HepG2 (cell line): ENCODE data around the gene CAB39. TPM values are rescaled to one million over a fixed set of nuclear protein-coding genes. Genes with fewer than 3 reads are reported as not detected.

Experiments
- ATAC-seq: fragments of 200-7000 bp; cut with Tn5 transposase; 3 replicates; pipeline ENCODE4 v1.9.1; 2020; ENCODE audit warnings: mild to moderate bottlenecking, moderate library complexity
- BruUV-seq: library from RNA; stranded (reverse); fragments of 400-500 nt; replicated peaks from 2 replicates; lab custom pipeline; 2021; lab: Mats Ljungman, UMichigan
- CTCF ChIA-PET: fragments of 300-600 bp; formaldehyde crosslinking; extraction: SDS; loops from one replicate; lab custom pipeline; 2021; ENCODE audit warnings: low total read pairs, inconsistent platforms, low intra/inter-chr PET ratio; lab: Yijun Ruan, JAX
- POLR2A ChIA-PET: fragments of 350-600 bp; sonication (Branson Sonifier 250); formaldehyde crosslinking; loops from one replicate; lab custom pipeline; 2020; ENCODE audit warnings: antibody characterized with exemption, inconsistent platforms; lab: Yijun Ruan, JAX
- DNase-seq: peaks from one replicate; pipeline ENCODE4 v3.0.0-alpha.2; 2015; ENCODE audit warnings: low spot score
- FAIRE-seq: peaks from 3 replicates; lab custom pipeline; 2011; peaks lifted over from hg19 to GRCh38; lab: Jason Lieb, UNC
- H2AFZ ChIP-seq: one replicate; pipeline ENCODE4 v1.6.1; 2011; ENCODE audit warnings: low read length, inconsistent platforms
- H3K27ac ChIP-seq: fragments of 300-600 bp; 3 replicates; pipeline ENCODE4 v1.8.0; 2011; ENCODE audit warnings: mixed run types, mild to moderate bottlenecking, mixed read lengths, low read length, inconsistent platforms; ENCODE audit not compliant: insufficient read depth; ENCODE audit errors: extremely low read length
- H3K27me3 ChIP-seq, 2 experiments: fragments of 200-600 bp in 1 of 2; 2 replicates in 1 of 2; 3 replicates in 1 of 2; pipeline versions ENCODE4 v1.6.0 to v1.8.0; 2011; ENCODE audit warnings: low read length in 2 of 2, mild to moderate bottlenecking in 2 of 2, moderate library complexity in 2 of 2, inconsistent platforms in 1 of 2; ENCODE audit not compliant: insufficient read depth in 2 of 2, control insufficient read depth in 1 of 2
- H3K36me3 ChIP-seq, 2 experiments: fragments of 200-600 bp in 1 of 2; replicated peaks in 1 of 2; 2 replicates in 1 of 2; 3 replicates in 1 of 2; pipeline versions ENCODE4 v1.5.1 to v1.8.0; 2011; ENCODE audit warnings: low read length in 2 of 2, inconsistent platforms in 1 of 2; ENCODE audit not compliant: insufficient read depth in 2 of 2, control insufficient read depth in 1 of 2
- H3K4me1 ChIP-seq: 2 replicates; pipeline ENCODE4 v1.5.1; 2012; ENCODE audit warnings: low read length, inconsistent platforms; ENCODE audit not compliant: insufficient read depth
- H3K4me2 ChIP-seq: 2 replicates; pipeline ENCODE4 v1.6.0; 2011; ENCODE audit warnings: low read depth, low read length, inconsistent platforms
- H3K4me3 ChIP-seq, 3 experiments: fragments of 200-600 bp in 1 of 3; sonication (generic), shearing (Covaris generic) in 1 of 3; replicated peaks in 1 of 3; 2 replicates each; pipeline ENCODE4 v1.5.1; 2011 to 2016; ENCODE audit warnings: low read length in 3 of 3, inconsistent platforms in 2 of 3, low read depth in 2 of 3, mild to moderate bottlenecking in 2 of 3, control low read depth in 1 of 3, mixed read lengths in 1 of 3; ENCODE audit not compliant: insufficient read depth in 1 of 3
- H3K79me2 ChIP-seq: one replicate; pipeline ENCODE4 v1.6.1; 2011; ENCODE audit warnings: low read length, inconsistent platforms; ENCODE audit not compliant: insufficient read depth
- H3K9ac ChIP-seq: 2 replicates; pipeline ENCODE4 v1.6.0; 2011; ENCODE audit warnings: mild to moderate bottlenecking, low read depth, low read length, inconsistent platforms; ENCODE audit not compliant: insufficient read depth
- H3K9me3 ChIP-seq: 2 replicates; pipeline ENCODE4 v1.5.1; 2012; ENCODE audit warnings: mild to moderate bottlenecking, low read length
- H4K20me1 ChIP-seq: 2 replicates; pipeline ENCODE4 v1.6.0; 2011; ENCODE audit warnings: inconsistent platforms, mild to moderate bottlenecking, low read length, moderate library complexity; ENCODE audit not compliant: insufficient read depth
- AGO2 ChIP-seq: fragments of 200-400 bp; formaldehyde crosslinking; optimal IDR thresholded peaks from 2 replicates; pipeline ENCODE3; 2017; ENCODE audit warnings: mild to moderate bottlenecking, low read depth, low read length, moderate library complexity
- CCAR2 ChIP-seq: fragments of 200-400 bp; formaldehyde crosslinking; optimal IDR thresholded peaks from 2 replicates; pipeline ENCODE3; 2018; ENCODE audit warnings: low read depth, mild to moderate bottlenecking, low read length, moderate library complexity
- CREB1 ChIP-seq, 2 experiments: fragments of 450-650 bp in 1 of 2; IDR thresholded peaks; 2 replicates each; pipeline ENCODE4 v1.6.1; 2016 to 2017; ENCODE audit warnings: control low read depth in 1 of 2, mild to moderate bottlenecking in 1 of 2, missing compliant biosample characterization in 1 of 2, missing genetic modification characterization in 1 of 2
- PHF5A ChIP-seq: IDR thresholded peaks from one replicate; pipeline ENCODE4 v1.6.1; 2018; ENCODE audit warnings: low read depth, missing genetic modification reagents; ENCODE audit not compliant: unreplicated experiment
- SMAD1 ChIP-seq: sonication (generic); formaldehyde crosslinking; IDR thresholded peaks from 2 replicates; pipeline ENCODE4 v1.4.0; 2020; ENCODE audit warnings: missing genetic modification reagents, low read depth, mild to moderate bottlenecking, borderline replicate concordance
- SOX13 ChIP-seq, 3 experiments: fragments of 450-650 bp in 1 of 3; sonication (generic) in 1 of 3; formaldehyde crosslinking in 1 of 3; IDR thresholded peaks in 2 of 3; conservative IDR thresholded peaks in 1 of 3; 2 replicates each; pipeline versions ENCODE4 v1.5.0 to v1.6.1; 2016 to 2020; ENCODE audit warnings: antibody characterized with exemption in 1 of 3, mild to moderate bottlenecking in 1 of 3, missing compliant biosample characterization in 1 of 3, missing genetic modification reagents in 1 of 3, moderate library complexity in 1 of 3
- SP5 ChIP-seq: IDR thresholded peaks from 2 replicates; pipeline ENCODE4 v1.6.1; 2016; ENCODE audit warnings: low read depth, borderline replicate concordance
- STAT5B ChIP-seq: sonication (generic); formaldehyde crosslinking; IDR thresholded peaks from 2 replicates; pipeline ENCODE4 v1.4.0; 2020; ENCODE audit warnings: missing genetic modification reagents
- ZNF275 ChIP-seq: sonication (generic); formaldehyde crosslinking; IDR thresholded peaks from 2 replicates; pipeline ENCODE4 v1.8.0; 2022; ENCODE audit warnings: missing genetic modification reagents, mild to moderate bottlenecking, inconsistent platforms, borderline replicate concordance
- ZNF564 ChIP-seq: sonication (generic); formaldehyde crosslinking; IDR thresholded peaks from 2 replicates; pipeline ENCODE4 v1.8.1; 2023; ENCODE audit warnings: mild to moderate bottlenecking, missing genetic modification reagents
- WGBS: methylation state at CpG from one replicate; pipeline ENCODE4 v1.1.6; 2017; ENCODE audit warnings: low lambda C conversion rate; 5-methylcytosine and 5-hydroxymethylcytosine counted together
- in situ Hi-C: cut with HindIII; loops from 2 replicates; pipeline ENCODE4 v1.10.0; 2017; ENCODE audit warnings: low pct_unique_long_range_greater_than_20kb; ENCODE audit not compliant: extremely low pct_ligation_motif_present
- intact Hi-C: fragments of 100-400 bp; cut with micrococcal nuclease; formaldehyde crosslinking; loops from one replicate; pipeline ENCODE4 v1.10.0; 2022; ENCODE audit not compliant: unreplicated experiment
- polyA plus RNA-seq, 8 experiments: library from polyadenylated mRNA; depleted of rRNA in 3 of 8; stranded (reverse) in 7 of 8; unstranded in 1 of 8; fragments of >200 nt; fragmentation: Illumina TruSeq in 4 of 8; extraction: Trizol in 4 of 8; gene quantifications; 2 replicates each; pipeline versions ENCODE4 v1.2.1 to v1.2.3, GENCODE V29; 2011 to 2016; ENCODE audit warnings: low read depth in 4 of 8, missing spikeins in 1 of 8, mixed read lengths in 1 of 8; ENCODE audit not compliant: insufficient read depth in 1 of 8
- total RNA-seq, 5 experiments: library from RNA; depleted of rRNA; stranded (reverse); fragments of >200 nt; fragmentation: Illumina TruSeq; extraction: Trizol; gene quantifications; 2 replicates each; pipeline ENCODE4 v1.2.3, GENCODE V29; 2016; ENCODE audit warnings: low read depth in 1 of 5

CAB39 gene
- total and polyA plus RNA-seq, 2 of the 13 experiments (the other 11 are each of a cell fraction or from before 2014, with no cell fraction given): 19.3 to 45.3 TPM

GRCh38 chr2:230777721-230778120 lies 65.1 kb downstream of the CAB39 start:
- TF ChIP-seq STAT5B (CRISPR knock-in tag) (no peak), ZNF564 (no peak), AGO2 (no peak), SMAD1 (no peak), ZNF275 (CRISPR knock-in tag) (no peak), CREB1 (IDR thresholded peaks at IDR 0.05) (no peak), CREB1 (CRISPR knock-in tag; IDR thresholded peaks at IDR 0.05) (no peak), PHF5A (no peak), SP5 (CRISPR knock-in tag) (no peak), SOX13 (IDR thresholded peaks at IDR 0.05) (no peak), SOX13 (CRISPR knock-in tag; conservative IDR thresholded peaks at IDR 0.05 in 1 of 2, IDR thresholded peaks at IDR 0.05 in 1 of 2) (no peak), CCAR2 (no peak)
- H3K27me3 ChIP-seq: no peaks in the 10 kb centered on the region
- no peak for DNase-seq
- no peak for ATAC-seq
- peaks cover 7% of the 10 kb centered on the region for H3K79me2 ChIP-seq
- H3K4me2 ChIP-seq: no peak overlapping the region
- no peak for FAIRE-seq
- 95% methylated on average over 3 of the region's 3 CpGs for WGBS
- no peak overlapping the region for H3K27ac ChIP-seq
- H3K9me3 ChIP-seq: no peaks in the 10 kb centered on the region
- no TSS peak for BruUV-seq
- no peak overlapping the region for H3K4me3 ChIP-seq
- in situ Hi-C loops: no loop called here
- H4K20me1 ChIP-seq: no peaks in the 10 kb centered on the region
- no peak overlapping the region for H3K9ac ChIP-seq
- H3K36me3 ChIP-seq: peaks cover 0 to 17% of the 10 kb centered on the region in 2 experiments; a peak in 3 of 5 replicates
- no peak overlapping the region for H2AFZ ChIP-seq
- intact Hi-C loops: no loop called here
- ChIA-PET CTCF (no interaction called here), POLR2A (no interaction called here)
- H3K4me1 ChIP-seq: peaks cover 6% of the 10 kb centered on the region; the same call in 1 of the 2 replicates
